Measurements from ENCODE around the gene TMEM9.
A peak's percentile ranks its signal among the peaks of the same experiment; 100 is the strongest.

DNA sequence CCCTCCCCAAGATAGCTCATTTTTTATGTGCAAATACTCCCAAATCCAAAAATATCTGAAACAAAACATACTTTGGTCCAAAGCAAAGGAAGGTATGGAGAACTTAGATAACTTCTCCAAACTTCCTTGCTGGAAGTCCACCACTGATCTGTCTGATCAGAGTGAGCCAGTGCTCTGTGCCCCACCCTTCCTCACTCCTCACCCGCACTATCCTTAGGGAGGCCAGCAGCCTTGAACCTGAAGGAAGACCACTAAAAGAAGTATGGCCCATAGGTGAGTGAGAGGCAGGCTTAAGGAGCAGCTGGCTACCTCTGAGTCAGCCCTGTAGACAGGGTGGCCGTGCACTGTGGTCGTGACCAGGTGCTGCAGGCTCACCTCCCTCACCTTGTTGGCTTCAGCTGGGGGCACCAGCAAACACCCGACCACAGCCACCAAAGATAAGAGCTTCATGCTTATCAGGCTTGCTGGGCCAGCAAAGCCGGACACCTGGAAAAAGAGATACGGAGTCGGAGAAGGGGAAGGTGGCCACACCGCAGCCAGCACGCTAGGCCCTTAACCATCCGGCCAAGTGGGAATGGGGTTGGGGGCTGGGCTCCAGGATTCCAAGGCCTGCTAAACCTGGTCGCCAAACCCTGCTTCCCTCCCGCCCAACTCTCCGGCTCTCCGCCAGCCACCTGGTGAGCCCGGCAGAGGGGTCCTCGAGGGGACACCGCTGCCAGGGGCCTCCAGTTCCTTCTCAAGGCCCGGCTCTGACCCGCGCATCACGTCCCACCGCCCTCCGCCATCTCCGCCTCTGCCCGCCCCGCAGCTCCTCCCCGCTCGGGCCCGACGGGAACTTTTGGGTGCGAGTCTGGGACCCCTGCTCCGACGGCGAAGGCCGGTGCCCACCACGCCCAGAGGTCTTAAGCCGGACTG is 543 bp downstream of the TMEM9 start:
- TF ChIP-seq MAX (IDR thresholded peaks at IDR 0.05), result peak; percentile 13; the same call in 1 of the 2 replicates
- no peak for TF ChIP-seq FOXM1 (IDR thresholded peaks at IDR 0.05; ENCODE audit: borderline replicate concordance, low read depth)
- TF ChIP-seq RAD21 (IDR thresholded peaks at IDR 0.05; ENCODE audit: low read depth), result no peak
- no peak for TF ChIP-seq NFIC (IDR thresholded peaks at IDR 0.05)
- TF ChIP-seq USF1 (IDR thresholded peaks at IDR 0.05), result no peak
- peak; percentile 70 for TF ChIP-seq YY1 (IDR thresholded peaks at IDR 0.05; ENCODE audit: low read depth)
- no peak for TF ChIP-seq EP300 (IDR thresholded peaks at IDR 0.05; ENCODE audit: borderline replicate concordance)
- peak; percentile 39; the same call in 1 of the 2 replicates for TF ChIP-seq TAF1 (IDR thresholded peaks at IDR 0.05; ENCODE audit: low read depth)
- TF ChIP-seq, protein P1, sequence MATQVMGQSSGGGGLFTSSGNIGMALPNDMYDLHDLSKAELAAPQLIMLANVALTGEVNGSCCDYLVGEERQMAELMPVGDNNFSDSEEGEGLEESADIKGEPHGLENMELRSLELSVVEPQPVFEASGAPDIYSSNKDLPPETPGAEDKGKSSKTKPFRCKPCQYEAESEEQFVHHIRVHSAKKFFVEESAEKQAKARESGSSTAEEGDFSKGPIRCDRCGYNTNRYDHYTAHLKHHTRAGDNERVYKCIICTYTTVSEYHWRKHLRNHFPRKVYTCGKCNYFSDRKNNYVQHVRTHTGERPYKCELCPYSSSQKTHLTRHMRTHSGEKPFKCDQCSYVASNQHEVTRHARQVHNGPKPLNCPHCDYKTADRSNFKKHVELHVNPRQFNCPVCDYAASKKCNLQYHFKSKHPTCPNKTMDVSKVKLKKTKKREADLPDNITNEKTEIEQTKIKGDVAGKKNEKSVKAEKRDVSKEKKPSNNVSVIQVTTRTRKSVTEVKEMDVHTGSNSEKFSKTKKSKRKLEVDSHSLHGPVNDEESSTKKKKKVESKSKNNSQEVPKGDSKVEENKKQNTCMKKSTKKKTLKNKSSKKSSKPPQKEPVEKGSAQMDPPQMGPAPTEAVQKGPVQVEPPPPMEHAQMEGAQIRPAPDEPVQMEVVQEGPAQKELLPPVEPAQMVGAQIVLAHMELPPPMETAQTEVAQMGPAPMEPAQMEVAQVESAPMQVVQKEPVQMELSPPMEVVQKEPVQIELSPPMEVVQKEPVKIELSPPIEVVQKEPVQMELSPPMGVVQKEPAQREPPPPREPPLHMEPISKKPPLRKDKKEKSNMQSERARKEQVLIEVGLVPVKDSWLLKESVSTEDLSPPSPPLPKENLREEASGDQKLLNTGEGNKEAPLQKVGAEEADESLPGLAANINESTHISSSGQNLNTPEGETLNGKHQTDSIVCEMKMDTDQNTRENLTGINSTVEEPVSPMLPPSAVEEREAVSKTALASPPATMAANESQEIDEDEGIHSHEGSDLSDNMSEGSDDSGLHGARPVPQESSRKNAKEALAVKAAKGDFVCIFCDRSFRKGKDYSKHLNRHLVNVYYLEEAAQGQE (IDR thresholded peaks at IDR 0.05; ENCODE audit: low read depth), result no peak
- no peak for TF ChIP-seq CEBPB (IDR thresholded peaks at IDR 0.05)
- no peak for TF ChIP-seq TEAD4 (IDR thresholded peaks at IDR 0.05)

Measured in Ishikawa (cell line).